ENCODE data around the gene HOXB8.

DNA sequence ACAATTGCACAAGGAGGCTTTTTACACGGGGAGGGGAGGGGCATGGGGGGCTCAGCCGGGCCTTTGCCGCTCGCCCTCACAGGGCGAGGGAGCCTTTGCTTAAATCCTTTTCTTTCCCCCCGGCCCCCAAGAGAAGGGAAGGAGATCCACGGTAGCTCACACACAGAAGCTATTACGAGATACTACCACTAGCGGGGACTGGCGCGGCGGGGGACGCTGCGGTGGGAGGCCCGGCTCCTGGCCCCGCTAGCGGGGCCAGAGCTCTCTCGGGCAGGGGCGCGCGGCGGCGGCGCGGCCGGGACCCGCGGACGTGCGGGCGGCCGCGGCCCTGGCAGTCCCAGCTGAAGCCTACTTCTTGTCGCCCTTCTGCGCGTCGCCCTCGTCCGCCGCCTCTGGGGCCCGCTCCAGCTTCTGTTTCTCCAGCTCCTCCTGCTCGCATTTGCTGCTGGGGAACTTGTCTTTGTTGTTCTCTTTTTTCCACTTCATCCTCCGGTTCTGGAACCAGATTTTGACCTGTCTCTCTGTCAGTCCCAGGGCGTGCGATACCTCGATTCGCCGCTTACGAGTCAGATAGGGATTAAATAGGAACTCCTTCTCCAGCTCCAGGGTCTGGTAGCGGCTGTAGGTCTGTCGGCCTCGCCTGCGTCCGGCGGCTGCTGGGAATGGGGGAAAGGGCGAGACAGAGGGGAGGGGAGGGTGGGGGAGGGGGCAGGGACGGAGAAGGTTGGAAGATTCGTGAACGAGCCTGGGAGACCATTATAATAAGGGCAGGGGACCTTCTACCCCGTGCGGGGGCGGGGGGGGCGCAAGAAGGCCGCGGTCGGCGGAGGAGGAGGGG, 2.0 kb downstream of the HOXB8 start:
- TF ChIP-seq POLR2AphosphoS5 (IDR thresholded peaks at IDR 0.05; ENCODE audit: low read depth, low read length) (no peak), SIN3A (IDR thresholded peaks at IDR 0.05; ENCODE audit: borderline replicate concordance, insufficient read depth, low read length) (no peak), TAF1 (IDR thresholded peaks at IDR 0.05; ENCODE audit: borderline replicate concordance, insufficient read depth, low read length) (no peak)
